HG03108 (cell line): ENCODE data around the gene ADAM17.

ENCODE experiments used
- ATAC-seq: cut with Tn5 transposase; IDR thresholded peaks from one replicate; pipeline ENCODE4 v1.9.1; 2021; ENCODE audit warnings: moderate library complexity; ENCODE audit not compliant: unreplicated experiment

ADAM17 gene

GRCh38 chr2:9473308-9473984 lies 82.2 kb downstream of the ADAM17 start:
- no peak for ATAC-seq

GRCh38 chr2:9472511-9472910 lies 83.1 kb downstream of the ADAM17 start:
- ATAC-seq, result no peak

GRCh38 chr2:9471206-9471605 lies 84.4 kb downstream of the ADAM17 start:
- no peak for ATAC-seq

GRCh38 chr2:9467687-9468086 lies 87.9 kb downstream of the ADAM17 start:
- ATAC-seq, result no peak

- ATAC-seq, result no peak
Measured at GRCh38 chr2:9466147-9466683, 89.4 kb downstream of the ADAM17 start.

- ATAC-seq, result no peak
Measured at GRCh38 chr2:9465170-9465569, 90.5 kb downstream of the ADAM17 start.

- no peak for ATAC-seq
Measured at GRCh38 chr2:9463698-9464034, 92.0 kb downstream of the ADAM17 start.

GRCh38 chr2:9462886-9463697 lies 92.5 kb downstream of the ADAM17 start:
- no peak for ATAC-seq

GRCh38 chr2:9462313-9462712 lies 93.3 kb downstream of the ADAM17 start:
- no peak for ATAC-seq

GRCh38 chr2:9461079-9461478 lies 94.6 kb downstream of the ADAM17 start:
- no peak for ATAC-seq

GRCh38 chr2:9460441-9461017 lies 95.1 kb downstream of the ADAM17 start:
- no peak for ATAC-seq

- ATAC-seq, result no peak
Measured at GRCh38 chr2:9451231-9451630, 104.4 kb downstream of the ADAM17 start.

GRCh38 chr2:9445089-9445488 lies 110.5 kb downstream of the ADAM17 start:
- ATAC-seq, result no peak

- no peak for ATAC-seq
Measured at GRCh38 chr2:9443526-9443925, 112.1 kb downstream of the ADAM17 start.

- ATAC-seq, result no peak
Measured at GRCh38 chr2:9441556-9441955, 114.1 kb downstream of the ADAM17 start.

GRCh38 chr2:9440058-9440727 lies 115.4 kb downstream of the ADAM17 start:
- no peak for ATAC-seq

GRCh38 chr2:9439536-9439935 lies 116.1 kb downstream of the ADAM17 start:
- ATAC-seq, result no peak
